Karpas-422 (cell line): ENCODE results near the gene NIT1. TPM values are rescaled to one million over a fixed set of nuclear protein-coding genes. Genes with fewer than 3 reads are reported as not detected.

Experiments
- DNase-seq: peaks from one replicate; pipeline ENCODE4 v3.0.0-alpha.2; 2015
- H2AFZ ChIP-seq: fragments of 200-600 bp; sonication (generic); 2 replicates; pipeline ENCODE4 v1.6.1; 2014; ENCODE audit warnings: antibody characterized with exemption, low read length, mixed read lengths
- H3K27ac ChIP-seq: fragments of 200-600 bp; sonication (generic); 2 replicates; pipeline ENCODE4 v1.5.1; 2014; ENCODE audit warnings: mild to moderate bottlenecking, low read length, moderate library complexity
- H3K27me3 ChIP-seq: fragments of 200-600 bp; sonication (generic); 2 replicates; pipeline ENCODE4 v1.6.1; 2014; ENCODE audit warnings: low read length, mixed read lengths
- H3K36me3 ChIP-seq: fragments of 200-600 bp; sonication (generic); 2 replicates; pipeline ENCODE4 v1.6.1; 2014; ENCODE audit warnings: low read length, mixed read lengths; ENCODE audit not compliant: insufficient read depth
- H3K4me1 ChIP-seq: fragments of 200-600 bp; sonication (generic); 2 replicates; pipeline ENCODE4 v1.6.1; 2014; ENCODE audit warnings: mild to moderate bottlenecking, low read length, mixed read lengths
- H3K4me2 ChIP-seq: fragments of 200-600 bp; sonication (generic); 2 replicates; pipeline ENCODE4 v1.6.1; 2014; ENCODE audit warnings: low read length, low read depth, mild to moderate bottlenecking; ENCODE audit not compliant: poor library complexity, severe bottlenecking
- H3K4me3 ChIP-seq: fragments of 200-600 bp; sonication (generic); 2 replicates; pipeline ENCODE4 v1.5.1; 2014; ENCODE audit warnings: mild to moderate bottlenecking, antibody characterized with exemption, low read length, mixed read lengths
- H3K79me2 ChIP-seq: fragments of 200-600 bp; sonication (generic); 2 replicates; pipeline ENCODE4 v1.6.1; 2014; ENCODE audit warnings: mild to moderate bottlenecking, low read length, mixed read lengths
- H3K9ac ChIP-seq: fragments of 200-600 bp; sonication (generic); 2 replicates; pipeline ENCODE4 v1.6.0; 2014; ENCODE audit warnings: low read length
- H3K9me2 ChIP-seq: fragments of 200-600 bp; sonication (generic), shearing (Covaris generic); replicated peaks from 2 replicates; pipeline ENCODE4 v1.6.0; 2014; ENCODE audit warnings: mild to moderate bottlenecking, low read length, moderate library complexity; ENCODE audit not compliant: insufficient read depth
- H3K9me3 ChIP-seq: fragments of 300-700, 200-600 bp; sonication (generic); 2 replicates; pipeline ENCODE4 v1.6.1; 2014; ENCODE audit warnings: low read length, mixed read lengths
- H4K20me1 ChIP-seq: fragments of 200-600 bp; sonication (generic); 2 replicates; pipeline ENCODE4 v1.6.1; 2014; ENCODE audit warnings: mild to moderate bottlenecking, antibody characterized with exemption, low read length, low read depth; ENCODE audit not compliant: insufficient read depth
- total RNA-seq: library from RNA; depleted of rRNA; stranded (reverse); fragments of >200 nt; shearing (Covaris generic); gene quantifications from 2 replicates; pipeline ENCODE4 v1.2.3, GENCODE V29; 2014; ENCODE audit warnings: low replicate concordance

Gene NIT1
- total RNA-seq, 1 experiment from 2014 or later, result 41.5 TPM

- Histone ChIP-seq H2AFZ (no peak overlapping the region), H3K4me2 (no peak overlapping the region), H3K27ac (no peak overlapping the region), H3K36me3 (no peaks in the 10 kb centered on the region), H4K20me1 (no peaks in the 10 kb centered on the region), H3K9me3 (no peaks in the 10 kb centered on the region), H3K27me3 (no peaks in the 10 kb centered on the region), H3K4me3 (no peak overlapping the region), H3K79me2 (no peaks in the 10 kb centered on the region), H3K9ac (no peak overlapping the region), H3K9me2 (no peaks in the 10 kb centered on the region), H3K4me1 (no peaks in the 10 kb centered on the region)
- DNase-seq, result no peak
Observed at GRCh38 chr1:161089938-161090337, 28.0 kb upstream of the NIT1 start.

DNA sequence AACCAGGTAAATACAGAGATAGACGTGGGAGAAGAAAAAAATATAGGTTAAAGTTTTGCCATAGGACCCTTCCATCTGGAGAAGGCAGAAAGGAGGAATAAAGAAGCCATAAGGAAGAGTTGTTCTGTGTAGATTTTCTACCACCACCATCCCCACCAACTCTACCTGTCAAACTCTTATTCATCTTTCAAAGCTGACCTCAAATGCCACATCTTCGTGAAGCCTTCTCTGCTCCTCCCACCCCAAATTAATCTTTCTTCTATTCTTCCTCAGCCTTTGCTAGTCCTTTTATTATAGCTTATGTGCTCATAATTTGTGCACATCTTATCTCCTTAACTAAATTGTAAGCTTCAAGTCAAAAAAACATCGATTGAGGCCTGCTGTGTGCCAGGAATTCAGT lies 27.3 kb upstream of the NIT1 start:
- H3K4me3 ChIP-seq, result no peak overlapping the region
- DNase-seq, result no peak
- no peaks in the 10 kb centered on the region for H3K9me3 ChIP-seq
- no peak overlapping the region for H3K27ac ChIP-seq
- H3K4me2 ChIP-seq, result no peak overlapping the region
- H3K4me1 ChIP-seq, result no peaks in the 10 kb centered on the region
- H3K36me3 ChIP-seq, result no peaks in the 10 kb centered on the region
- no peaks in the 10 kb centered on the region for H3K79me2 ChIP-seq
- H3K27me3 ChIP-seq, result no peaks in the 10 kb centered on the region
- no peak overlapping the region for H3K9ac ChIP-seq
- no peaks in the 10 kb centered on the region for H3K9me2 ChIP-seq
- no peaks in the 10 kb centered on the region for H4K20me1 ChIP-seq
- H2AFZ ChIP-seq, result no peak overlapping the region

GRCh38 chr1:161091093-161091492 lies 26.8 kb upstream of the NIT1 start:
- no peaks in the 10 kb centered on the region for H3K4me1 ChIP-seq
- no peak overlapping the region for H2AFZ ChIP-seq
- no peaks in the 10 kb centered on the region for H3K27me3 ChIP-seq
- H3K9ac ChIP-seq, result no peak overlapping the region
- H3K9me3 ChIP-seq, result no peaks in the 10 kb centered on the region
- no peaks in the 10 kb centered on the region for H3K36me3 ChIP-seq
- H3K27ac ChIP-seq, result no peak overlapping the region
- H3K79me2 ChIP-seq, result no peaks in the 10 kb centered on the region
- no peak overlapping the region for H3K4me2 ChIP-seq
- no peak overlapping the region for H3K4me3 ChIP-seq
- DNase-seq, result no peak
- H4K20me1 ChIP-seq, result no peaks in the 10 kb centered on the region
- no peaks in the 10 kb centered on the region for H3K9me2 ChIP-seq

- Histone ChIP-seq H3K9ac (no peak overlapping the region), H3K4me1 (no peaks in the 10 kb centered on the region), H2AFZ (no peak overlapping the region), H3K4me3 (no peak overlapping the region), H3K27me3 (no peaks in the 10 kb centered on the region), H3K36me3 (no peaks in the 10 kb centered on the region), H3K4me2 (no peak overlapping the region), H3K79me2 (no peaks in the 10 kb centered on the region), H4K20me1 (no peaks in the 10 kb centered on the region), H3K27ac (no peak overlapping the region), H3K9me2 (no peaks in the 10 kb centered on the region), H3K9me3 (no peaks in the 10 kb centered on the region)
- no peak for DNase-seq
Observed at GRCh38 chr1:161091796-161092507, 26.0 kb upstream of the NIT1 start.

DNA sequence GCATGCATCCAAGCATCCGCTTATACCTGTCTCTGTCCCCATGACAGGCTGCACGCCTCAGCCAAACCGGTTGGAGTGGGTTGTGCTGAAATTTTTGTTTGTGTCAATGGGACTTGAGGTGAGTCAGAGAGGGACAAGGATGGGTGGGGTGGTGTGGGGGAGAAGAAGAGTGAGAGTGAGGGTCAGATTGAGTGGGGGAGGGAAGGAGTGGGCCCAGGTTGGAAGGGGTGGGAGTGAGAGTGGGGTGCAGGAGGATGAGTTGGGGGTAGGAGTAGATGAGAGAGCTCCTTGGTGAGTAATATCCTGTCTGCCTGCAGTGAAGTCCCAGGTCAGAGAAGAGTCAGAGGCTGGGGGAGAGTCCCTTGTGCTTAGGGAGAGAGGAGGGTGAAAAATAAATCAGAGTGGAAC lies 25.3 kb upstream of the NIT1 start:
- Histone ChIP-seq H3K9me2 (no peaks in the 10 kb centered on the region), H3K4me1 (peaks cover 4% of the 10 kb centered on the region), H3K4me2 (no peak overlapping the region), H3K79me2 (no peaks in the 10 kb centered on the region), H3K36me3 (no peaks in the 10 kb centered on the region), H3K27ac (no peak overlapping the region), H4K20me1 (no peaks in the 10 kb centered on the region), H3K9me3 (no peaks in the 10 kb centered on the region), H3K27me3 (no peaks in the 10 kb centered on the region), H2AFZ (no peak overlapping the region), H3K4me3 (no peak overlapping the region), H3K9ac (no peak overlapping the region)
- no peak for DNase-seq

- no peak for DNase-seq
- Histone ChIP-seq H3K9me3 (no peaks in the 10 kb centered on the region), H3K36me3 (no peaks in the 10 kb centered on the region), H3K4me2 (no peak overlapping the region), H2AFZ (no peak overlapping the region), H3K9ac (no peak overlapping the region), H3K4me3 (no peak overlapping the region), H4K20me1 (no peaks in the 10 kb centered on the region), H3K9me2 (no peaks in the 10 kb centered on the region), H3K27me3 (no peaks in the 10 kb centered on the region), H3K79me2 (no peaks in the 10 kb centered on the region), H3K4me1 (peaks cover 19% of the 10 kb centered on the region), H3K27ac (no peak overlapping the region)
Observed at GRCh38 chr1:161094481-161094880, 23.4 kb upstream of the NIT1 start.

GRCh38 chr1:161095230-161095629 lies 22.7 kb upstream of the NIT1 start:
- H3K79me2 ChIP-seq, result no peaks in the 10 kb centered on the region
- no peak overlapping the region for H3K27ac ChIP-seq
- H3K9me3 ChIP-seq, result no peaks in the 10 kb centered on the region
- H3K4me1 ChIP-seq, result peaks cover 21% of the 10 kb centered on the region
- H3K36me3 ChIP-seq, result peaks cover 4% of the 10 kb centered on the region; the same call in 1 of the 2 replicates
- no peak overlapping the region for H3K9ac ChIP-seq
- H3K27me3 ChIP-seq, result no peaks in the 10 kb centered on the region
- H3K4me2 ChIP-seq, result no peak overlapping the region
- no peak for DNase-seq
- no peak overlapping the region for H3K4me3 ChIP-seq
- no peak overlapping the region for H2AFZ ChIP-seq
- no peaks in the 10 kb centered on the region for H4K20me1 ChIP-seq
- H3K9me2 ChIP-seq, result no peaks in the 10 kb centered on the region

DNA sequence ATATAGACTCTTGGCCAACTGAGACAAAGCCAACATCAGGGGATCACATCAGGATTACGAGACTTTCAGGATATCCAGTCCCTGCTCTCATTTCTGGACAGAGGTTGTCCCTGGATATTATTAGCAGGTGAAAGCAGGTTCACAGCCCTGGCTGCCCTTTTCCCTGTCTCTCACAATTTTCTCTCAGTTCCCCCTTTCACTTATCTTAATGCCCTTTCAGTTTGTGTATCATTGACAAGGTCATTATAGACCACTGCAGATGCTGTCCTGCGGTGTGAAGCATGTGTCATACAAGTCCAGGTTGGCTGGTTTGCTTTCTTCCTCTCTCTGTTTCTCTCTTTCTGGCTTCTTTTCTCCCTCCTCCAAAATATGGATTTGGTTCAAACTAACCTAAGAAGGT lies 21.9 kb upstream of the NIT1 start:
- Histone ChIP-seq H3K79me2 (no peaks in the 10 kb centered on the region), H3K9ac (no peak overlapping the region), H3K4me3 (no peak overlapping the region), H3K4me1 (peaks cover 21% of the 10 kb centered on the region), H3K36me3 (peaks cover 5% of the 10 kb centered on the region; the same call in 1 of the 2 replicates), H3K9me3 (no peaks in the 10 kb centered on the region), H3K27me3 (no peaks in the 10 kb centered on the region), H2AFZ (no peak overlapping the region), H4K20me1 (no peaks in the 10 kb centered on the region), H3K4me2 (no peak overlapping the region), H3K27ac (no peak overlapping the region), H3K9me2 (no peaks in the 10 kb centered on the region)
- DNase-seq, result no peak
